Thyroid gland (tissue), 4 donors: ENCODE measurements around the gene PTPRJ. TPM values are rescaled to one million over a fixed set of nuclear protein-coding genes. Genes with fewer than 3 reads are reported as not detected.

Experiments used
- DNase-seq, 2 donors: peaks; one replicate each; pipeline ENCODE4 v3.0.0-alpha.2; 2019
- H3K27ac ChIP-seq, 3 donors: fragments of 200-600 bp; sonication (generic); 1 replicate in 2 of 3; 2 replicates in 1 of 3; pipeline ENCODE4 v1.5.1; 2016 to 2019; ENCODE audit warnings: mild to moderate bottlenecking in 1 of 3, moderate library complexity in 1 of 3
- H3K27me3 ChIP-seq: fragments of 200-600 bp; sonication (generic); one replicate; pipeline ENCODE4 v1.5.1; 2019
- H3K36me3 ChIP-seq, 2 donors: fragments of 200-600 bp; sonication (generic); one replicate each; pipeline ENCODE4 v1.5.1; 2016 to 2019
- H3K4me1 ChIP-seq, 2 donors: fragments of 200-600 bp; sonication (generic); one replicate each; pipeline ENCODE4 v1.5.1; 2017 to 2019
- H3K4me3 ChIP-seq, 3 donors: fragments of 200-600 bp; sonication (generic); replicated peaks in 1 of 3; 1 replicate in 2 of 3; 2 replicates in 1 of 3; pipeline ENCODE4 v1.5.1; 2016; ENCODE audit warnings: mild to moderate bottlenecking in 1 of 3
- H3K9me3 ChIP-seq: fragments of 200-600 bp; sonication (generic); one replicate; pipeline ENCODE4 v1.5.1; 2017
- CTCF ChIP-seq, 6 experiments: fragments of 200-600 bp in 3 of 6; fragments of 450-650 bp in 3 of 6; sonication (generic) in 3 of 6; IDR thresholded peaks; one replicate each; pipeline ENCODE4 v1.5.1; 2016 to 2019; ENCODE audit warnings: antibody characterized with exemption in 6 of 6, mild to moderate bottlenecking in 2 of 6, inconsistent platforms in 1 of 6, moderate library complexity in 1 of 6
- POLR2A ChIP-seq, 2 donors: fragments of 450-650 bp; IDR thresholded peaks; one replicate each; pipeline ENCODE4 v1.6.1; 2017; ENCODE audit warnings: antibody characterized with exemption in 2 of 2, mild to moderate bottlenecking in 2 of 2, moderate library complexity in 1 of 2
- WGBS, 2 donors: methylation state at CpG; one replicate each; pipeline ENCODE4 v1.1.5; 2017; 5-methylcytosine and 5-hydroxymethylcytosine counted together
- intact Hi-C: fragments of 100-400 bp; cut with DNase I; formaldehyde crosslinking; loops from one replicate; pipeline ENCODE4 v1.15.1; 2023
- total RNA-seq, 4 donors: library from RNA; depleted of rRNA; stranded (reverse); fragments of >200 nt; gene quantifications; one replicate each; pipeline ENCODE4 v1.2.3, GENCODE V29; 2016

The PTPRJ gene
- total RNA-seq, 4 donors from 2014 or later: 45.4 to 81.9 (median 58.6) TPM

DNA sequence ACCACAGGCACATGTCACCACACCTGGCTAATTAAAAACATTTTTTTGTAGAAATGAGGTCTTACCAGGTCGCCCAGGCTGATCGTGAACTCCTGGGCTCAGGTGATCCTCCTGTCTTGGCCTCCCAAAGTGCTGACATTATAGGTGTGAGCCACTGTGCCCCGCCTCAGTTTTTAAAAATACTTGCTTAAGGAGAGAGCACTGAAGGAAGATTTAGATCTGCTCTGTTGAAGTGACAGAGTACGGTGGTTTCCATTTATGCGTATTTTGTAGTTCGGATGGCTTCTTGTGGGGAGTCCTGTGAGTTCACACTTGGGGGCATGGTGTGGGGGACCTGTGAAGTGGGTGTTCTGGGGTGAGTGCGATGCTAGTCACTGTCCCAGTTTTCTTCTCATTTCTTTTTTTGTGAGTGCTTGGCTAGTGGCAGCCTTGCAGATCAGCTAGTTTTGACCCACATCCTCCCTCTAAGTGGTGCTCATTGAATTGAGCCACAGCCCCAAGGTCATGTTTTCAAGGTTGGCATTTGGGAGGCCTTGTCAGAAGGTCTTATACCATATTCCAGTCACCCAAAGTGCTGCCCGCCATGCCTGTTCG, 31.5 kb downstream of the PTPRJ start:
- H3K4me1 ChIP-seq: peaks cover 44 to 68% of the 10 kb centered on the region in 2 donors
- TF ChIP-seq CTCF (IDR thresholded peaks at IDR 0.05): no peak
- no peak for TF ChIP-seq POLR2A (IDR thresholded peaks at IDR 0.05)
- intact Hi-C loops: no loop called here
- peak overlapping the region; percentile 81 to 84 (median 82) for H3K27ac ChIP-seq
- no peak for DNase-seq
- no peaks in the 10 kb centered on the region for H3K36me3 ChIP-seq
- WGBS, 2 donors: 91 to 92% methylated on average over 9 of the region's 9 CpGs
- no peak overlapping the region for H3K4me3 ChIP-seq
- no peaks in the 10 kb centered on the region for H3K9me3 ChIP-seq
- no peaks in the 10 kb centered on the region for H3K27me3 ChIP-seq

GRCh38 chr11:48013269-48013901, 33.0 kb downstream of the PTPRJ start:
- DNase-seq: peak; percentile 98 to 99
- peaks cover 53 to 67% of the 10 kb centered on the region in 2 donors for H3K4me1 ChIP-seq
- H3K36me3 ChIP-seq: no peaks in the 10 kb centered on the region
- intact Hi-C loops: no loop called here
- TF ChIP-seq CTCF (IDR thresholded peaks at IDR 0.05) (peak in 1 of 6 experiments; percentile 2), POLR2A (IDR thresholded peaks at IDR 0.05) (peak in 1 of 2 donors; percentile 56)
- H3K4me3 ChIP-seq: no peak overlapping the region
- peak overlapping the region; percentile 81 to 84 (median 82) for H3K27ac ChIP-seq
- no peaks in the 10 kb centered on the region for H3K9me3 ChIP-seq
- H3K27me3 ChIP-seq: no peaks in the 10 kb centered on the region
- 47 to 51% methylated on average over 5 to 8 of the region's 8 CpGs for WGBS, 2 donors

GRCh38 chr11:48014917-48015316, 34.6 kb downstream of the PTPRJ start:
- no peaks in the 10 kb centered on the region for H3K36me3 ChIP-seq
- no peaks in the 10 kb centered on the region for H3K27me3 ChIP-seq
- 85 to 87% methylated on average over 8 of the region's 8 CpGs for WGBS, 2 donors
- intact Hi-C loops: no loop called here
- H3K27ac ChIP-seq: peak overlapping the region in 1 of 3 donors; percentile 82
- DNase-seq: no peak
- H3K4me3 ChIP-seq: no peak overlapping the region
- peaks cover 56 to 72% of the 10 kb centered on the region in 2 donors for H3K4me1 ChIP-seq
- no peaks in the 10 kb centered on the region for H3K9me3 ChIP-seq
- no peak for TF ChIP-seq CTCF (IDR thresholded peaks at IDR 0.05)
- no peak for TF ChIP-seq POLR2A (IDR thresholded peaks at IDR 0.05)

DNA sequence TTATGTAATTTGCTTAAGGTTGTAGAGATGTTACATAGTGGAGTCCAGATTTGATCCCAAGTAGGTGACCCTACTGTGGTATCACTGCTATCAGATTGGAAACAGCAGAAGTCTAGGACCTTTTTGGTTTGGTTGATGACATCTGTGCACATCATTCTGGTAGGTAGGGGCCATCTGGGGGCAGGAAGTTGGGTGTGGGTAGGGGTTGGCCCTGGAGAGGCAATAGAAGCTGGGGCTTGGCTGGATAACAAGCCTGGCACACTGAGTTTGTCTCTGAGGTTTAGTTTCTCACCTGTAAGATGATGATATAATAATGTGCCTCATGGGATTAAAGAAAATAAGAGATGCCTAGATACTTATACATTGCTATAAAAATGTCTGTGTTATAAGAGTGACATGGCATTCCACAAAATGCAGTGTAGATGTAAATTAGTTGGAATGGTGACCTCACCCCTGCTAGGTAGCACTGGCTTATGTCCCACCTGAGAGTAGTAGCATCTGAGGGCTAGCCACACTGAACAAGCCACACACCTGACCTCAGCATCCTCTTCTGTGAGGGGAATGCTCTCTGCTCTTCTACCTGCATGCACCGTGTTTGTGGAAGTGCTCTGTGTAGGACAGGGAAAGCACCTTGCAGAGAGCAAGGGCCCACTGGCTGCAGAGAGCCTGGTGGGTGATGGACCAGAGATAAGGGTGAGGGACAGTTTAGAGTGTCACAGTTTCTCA, 36.9 kb downstream of the PTPRJ start:
- H3K9me3 ChIP-seq: no peaks in the 10 kb centered on the region
- intact Hi-C loops: no loop called here
- H3K4me3 ChIP-seq: no peak overlapping the region
- no peaks in the 10 kb centered on the region for H3K36me3 ChIP-seq
- TF ChIP-seq CTCF (IDR thresholded peaks at IDR 0.05) (no peak), POLR2A (IDR thresholded peaks at IDR 0.05) (no peak)
- no peaks in the 10 kb centered on the region for H3K27me3 ChIP-seq
- DNase-seq: no peak
- peaks cover 43 to 50% of the 10 kb centered on the region in 2 donors for H3K4me1 ChIP-seq
- WGBS, 2 donors: 14 to 26% methylated on average over 1 of the region's 1 CpG
- H3K27ac ChIP-seq: peak overlapping the region in 1 of 3 donors; percentile 11
